ENCODE measurements around the gene SHROOM3. TPM values are rescaled to one million over a fixed set of nuclear protein-coding genes. Genes with fewer than 3 reads are reported as not detected.

Gene SHROOM3
- total and polyA plus RNA-seq, 7 donors: 5.1 to 71.0 (median 28.2) TPM

GRCh38 chr4:76637712-76638361 is 202.8 kb downstream of the SHROOM3 start:
- no peaks in the 10 kb centered on the region for H3K36me3 ChIP-seq
- 83 to 87% methylated on average over 5 of the region's 5 CpGs for WGBS, 2 donors
- peaks cover 0 to 7% (median 0%) of the 10 kb centered on the region in 4 donors for H3K4me1 ChIP-seq
- H3K27ac ChIP-seq: no peak overlapping the region
- H3K9me3 ChIP-seq: no peaks in the 10 kb centered on the region
- intact Hi-C loops (cut with DNase I): no loop called here
- H3K4me3 ChIP-seq: no peak overlapping the region
- no peak for DNase-seq
- TF ChIP-seq POLR2A (IDR thresholded peaks at IDR 0.05): no peak
- no peak for TF ChIP-seq POLR2AphosphoS5 (IDR thresholded peaks at IDR 0.05)
- no peak for TF ChIP-seq EP300 (IDR thresholded peaks at IDR 0.05)
- no peak for TF ChIP-seq CTCF (IDR thresholded peaks at IDR 0.05)
- H3K27me3 ChIP-seq: no peaks in the 10 kb centered on the region

- Histone ChIP-seq H3K36me3 (no peaks in the 10 kb centered on the region), H3K4me3 (no peak overlapping the region), H3K27me3 (no peaks in the 10 kb centered on the region), H3K9me3 (no peaks in the 10 kb centered on the region), H3K27ac (no peak overlapping the region), H3K4me1 (peaks cover 0 to 2% (median 0%) of the 10 kb centered on the region in 4 donors)
- intact Hi-C loops (cut with DNase I): no loop called here
- WGBS, 2 donors: 70 to 72% methylated on average over 4 of the region's 4 CpGs
- no peak for DNase-seq
- no peak for TF ChIP-seq CTCF (IDR thresholded peaks at IDR 0.05)
- TF ChIP-seq POLR2A (IDR thresholded peaks at IDR 0.05): no peak
- no peak for TF ChIP-seq POLR2AphosphoS5 (IDR thresholded peaks at IDR 0.05)
- no peak for TF ChIP-seq EP300 (IDR thresholded peaks at IDR 0.05)
Measured at GRCh38 chr4:76639288-76639687, 204.3 kb downstream of the SHROOM3 start.

- TF ChIP-seq CTCF (IDR thresholded peaks at IDR 0.05) (no peak), POLR2A (IDR thresholded peaks at IDR 0.05) (no peak), EP300 (IDR thresholded peaks at IDR 0.05) (no peak), POLR2AphosphoS5 (IDR thresholded peaks at IDR 0.05) (no peak)
- no peak overlapping the region for H3K27ac ChIP-seq
- no peaks in the 10 kb centered on the region for H3K9me3 ChIP-seq
- H3K4me3 ChIP-seq: no peak overlapping the region
- H3K36me3 ChIP-seq: no peaks in the 10 kb centered on the region
- intact Hi-C loops (cut with DNase I): no loop called here
- H3K27me3 ChIP-seq: no peaks in the 10 kb centered on the region
- DNase-seq: no peak
- no peaks in the 10 kb centered on the region for H3K4me1 ChIP-seq
- WGBS, 2 donors: 38 to 76% methylated on average over 6 of the region's 6 CpGs
Measured at GRCh38 chr4:76640353-76640910, 205.4 kb downstream of the SHROOM3 start.

GRCh38 chr4:76641351-76641750 is 206.3 kb downstream of the SHROOM3 start:
- DNase-seq: no peak
- H3K9me3 ChIP-seq: no peaks in the 10 kb centered on the region
- 59 to 80% methylated on average over 4 of the region's 4 CpGs for WGBS, 2 donors
- H3K4me1 ChIP-seq: no peaks in the 10 kb centered on the region
- TF ChIP-seq POLR2A (IDR thresholded peaks at IDR 0.05) (no peak), CTCF (IDR thresholded peaks at IDR 0.05) (no peak), POLR2AphosphoS5 (IDR thresholded peaks at IDR 0.05) (no peak), EP300 (IDR thresholded peaks at IDR 0.05) (no peak)
- H3K36me3 ChIP-seq: no peaks in the 10 kb centered on the region
- H3K27ac ChIP-seq: no peak overlapping the region
- no peak overlapping the region for H3K4me3 ChIP-seq
- intact Hi-C loops (cut with DNase I): no loop called here
- H3K27me3 ChIP-seq: no peaks in the 10 kb centered on the region
